ENCODE measurements around the gene KCNA5. TPM values are rescaled to one million over a fixed set of nuclear protein-coding genes. Genes with fewer than 3 reads are reported as not detected.

The KCNA5 gene
- polyA plus RNA-seq, 1 donor from 2014 or later = 7.5 TPM

DNA sequence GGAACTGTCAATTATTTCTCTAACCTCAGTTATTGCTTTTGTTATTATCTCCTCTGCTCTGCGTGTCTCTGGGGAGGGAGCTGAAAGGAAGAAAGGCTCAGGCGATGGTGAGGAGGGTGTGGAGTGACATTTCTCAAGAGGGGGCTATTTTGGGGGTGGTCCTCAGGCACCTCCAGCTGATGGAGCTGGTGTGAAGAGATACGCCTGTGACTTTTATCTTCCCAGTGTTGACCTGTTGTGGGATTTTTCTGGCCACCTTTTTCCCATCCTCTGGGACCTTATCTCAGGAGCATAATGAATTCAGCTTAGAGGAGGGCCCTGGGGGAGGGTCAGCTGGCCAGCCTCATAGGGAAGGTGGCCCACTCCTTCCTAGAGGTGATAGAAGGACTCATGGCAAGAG, 26.4 kb downstream of the KCNA5 start:
- H3K9me2 ChIP-seq (ENCODE audit: insufficient read depth, low read length) = no peaks in the 10 kb centered on the region
- TF ChIP-seq POLR2AphosphoS5 (IDR thresholded peaks at IDR 0.05) (no peak), SMC3 (conservative IDR thresholded peaks at IDR 0.05; ENCODE audit: poor library complexity) (no peak), REST (IDR thresholded peaks at IDR 0.05; ENCODE audit: borderline replicate concordance) (no peak), RAD21 (conservative IDR thresholded peaks at IDR 0.05) (no peak), MXI1 (conservative IDR thresholded peaks at IDR 0.05; ENCODE audit: poor library complexity, severe bottlenecking) (no peak)
- TF ChIP-seq, protein P1, sequence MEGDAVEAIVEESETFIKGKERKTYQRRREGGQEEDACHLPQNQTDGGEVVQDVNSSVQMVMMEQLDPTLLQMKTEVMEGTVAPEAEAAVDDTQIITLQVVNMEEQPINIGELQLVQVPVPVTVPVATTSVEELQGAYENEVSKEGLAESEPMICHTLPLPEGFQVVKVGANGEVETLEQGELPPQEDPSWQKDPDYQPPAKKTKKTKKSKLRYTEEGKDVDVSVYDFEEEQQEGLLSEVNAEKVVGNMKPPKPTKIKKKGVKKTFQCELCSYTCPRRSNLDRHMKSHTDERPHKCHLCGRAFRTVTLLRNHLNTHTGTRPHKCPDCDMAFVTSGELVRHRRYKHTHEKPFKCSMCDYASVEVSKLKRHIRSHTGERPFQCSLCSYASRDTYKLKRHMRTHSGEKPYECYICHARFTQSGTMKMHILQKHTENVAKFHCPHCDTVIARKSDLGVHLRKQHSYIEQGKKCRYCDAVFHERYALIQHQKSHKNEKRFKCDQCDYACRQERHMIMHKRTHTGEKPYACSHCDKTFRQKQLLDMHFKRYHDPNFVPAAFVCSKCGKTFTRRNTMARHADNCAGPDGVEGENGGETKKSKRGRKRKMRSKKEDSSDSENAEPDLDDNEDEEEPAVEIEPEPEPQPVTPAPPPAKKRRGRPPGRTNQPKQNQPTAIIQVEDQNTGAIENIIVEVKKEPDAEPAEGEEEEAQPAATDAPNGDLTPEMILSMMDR (IDR thresholded peaks at IDR 0.05; ENCODE audit: poor library complexity, severe bottlenecking) = no peak
- no peak overlapping the region for H2AFZ ChIP-seq (ENCODE audit: low read depth, low read length)
- H3K9me3 ChIP-seq (ENCODE audit: low read length) = no peaks in the 10 kb centered on the region
- H3K27me3 ChIP-seq (ENCODE audit: insufficient read depth, low read depth, low read length) = no peaks in the 10 kb centered on the region
- H3K9ac ChIP-seq (ENCODE audit: low read length) = no peak overlapping the region
- no peaks in the 10 kb centered on the region for H3F3A ChIP-seq (ENCODE audit: insufficient read depth, low read length, poor library complexity, severe bottlenecking)
- H3K27ac ChIP-seq (ENCODE audit: low read length) = no peak overlapping the region
- H3K36me3 ChIP-seq (ENCODE audit: insufficient read depth, low read length) = no peaks in the 10 kb centered on the region
- peak overlapping the region; percentile 21 for H3K4me2 ChIP-seq (ENCODE audit: low read length)
- no peak overlapping the region for H3K4me3 ChIP-seq (ENCODE audit: low read length)
- H4K20me1 ChIP-seq (ENCODE audit: insufficient read depth) = no peaks in the 10 kb centered on the region
- no peaks in the 10 kb centered on the region for H3K79me2 ChIP-seq (replicated peaks; ENCODE audit: insufficient read depth, low read length)

GRCh38 chr12:5071496-5071895, 27.8 kb downstream of the KCNA5 start:
- H3K27me3 ChIP-seq (ENCODE audit: insufficient read depth, low read depth, low read length) = no peaks in the 10 kb centered on the region
- H4K20me1 ChIP-seq (ENCODE audit: insufficient read depth) = no peaks in the 10 kb centered on the region
- no peaks in the 10 kb centered on the region for H3K9me2 ChIP-seq (ENCODE audit: insufficient read depth, low read length)
- H3K4me3 ChIP-seq (ENCODE audit: low read length) = no peak overlapping the region
- no peaks in the 10 kb centered on the region for H3F3A ChIP-seq (ENCODE audit: insufficient read depth, low read length, poor library complexity, severe bottlenecking)
- no peak overlapping the region for H3K27ac ChIP-seq (ENCODE audit: low read length)
- H3K4me2 ChIP-seq (ENCODE audit: low read length) = no peak overlapping the region
- no peaks in the 10 kb centered on the region for H3K79me2 ChIP-seq (replicated peaks; ENCODE audit: insufficient read depth, low read length)
- TF ChIP-seq MXI1 (conservative IDR thresholded peaks at IDR 0.05; ENCODE audit: poor library complexity, severe bottlenecking) = no peak
- no peak for TF ChIP-seq RAD21 (conservative IDR thresholded peaks at IDR 0.05)
- no peak for TF ChIP-seq EZH2 (IDR thresholded peaks at IDR 0.05; ENCODE audit: borderline replicate concordance, insufficient read depth, low read length, poor library complexity, severe bottlenecking)
- TF ChIP-seq REST (IDR thresholded peaks at IDR 0.05; ENCODE audit: borderline replicate concordance) = no peak
- no peak for TF ChIP-seq SMC3 (conservative IDR thresholded peaks at IDR 0.05; ENCODE audit: poor library complexity)
- no peak for TF ChIP-seq POLR2AphosphoS5 (IDR thresholded peaks at IDR 0.05)
- TF ChIP-seq, protein P1 (IDR thresholded peaks at IDR 0.05; ENCODE audit: poor library complexity, severe bottlenecking) = no peak
- TF ChIP-seq TAF1 (IDR thresholded peaks at IDR 0.05; ENCODE audit: low read depth) = no peak
- TF ChIP-seq EP300 (conservative IDR thresholded peaks at IDR 0.05; ENCODE audit: poor library complexity, severe bottlenecking) = no peak
- H3K9me3 ChIP-seq (ENCODE audit: low read length) = no peaks in the 10 kb centered on the region
- H2AFZ ChIP-seq (ENCODE audit: low read depth, low read length) = no peak overlapping the region
- no peak overlapping the region for H3K9ac ChIP-seq (ENCODE audit: low read length)
- H3K36me3 ChIP-seq (ENCODE audit: insufficient read depth, low read length) = no peaks in the 10 kb centered on the region

Measured in neural cell (in vitro differentiated cells).